ENCODE measurements around the gene FBL.

- TF ChIP-seq POLR2AphosphoS5 (IDR thresholded peaks at IDR 0.05; ENCODE audit: borderline replicate concordance, low read depth, low read length) (no peak), EZH2 (IDR thresholded peaks at IDR 0.05) (no peak), FOXP2 (optimal IDR thresholded peaks at IDR 0.05; ENCODE audit: control extremely low read depth, extremely low read length, insufficient read depth) (no peak)
Observed at GRCh38 chr19:39848392-39848791, 2.2 kb upstream of the FBL start.
